A549 treated with AZD9567 at 1 μM for 4 hours (cell line): ENCODE results near the gene SLC35D1. TPM values are rescaled to one million over a fixed set of nuclear protein-coding genes. Genes with fewer than 3 reads are reported as not detected.

ENCODE experiments used
- total RNA-seq: library from RNA; stranded (reverse); fragments of 200-300 nt; extraction: Qiagen RNA extraction; gene quantifications from 5 replicates; pipeline ENCODE4 v1.2.3, GENCODE V29; 2022; ENCODE audit not compliant: insufficient read depth

Gene SLC35D1
- 7.3 to 11.9 TPM (median 7.6 TPM) in 5 replicates for total RNA-seq

GRCh38 chr1:67053785-67054772 is at the start of gene SLC35D1:
TSS of gene SLC35D1 (minus strand) at chr1:67054148. CDS start at chr1:67054013, 135 bp downstream.

Other genes starting within 250 kb of the SLC35D1 start
- 0.27 to 2.3 TPM (median 2.2 TPM) in 4 of 5 replicates, not detected in the other for gene DNAI4, start 129.3 kb downstream of the SLC35D1 start, total RNA-seq
- gene MIER1, start 129.2 kb downstream of the SLC35D1 start, total RNA-seq = 7.0 to 9.6 TPM (median 8.7 TPM) in 5 replicates
- gene C1orf141, start 80.8 kb upstream of the SLC35D1 start, total RNA-seq = not detected in 5 replicates
- not detected in 5 replicates for gene IL23R, start 112.3 kb upstream of the SLC35D1 start, total RNA-seq